ENCODE measurements around the gene P4HA3. TPM values are rescaled to one million over a fixed set of nuclear protein-coding genes. Genes with fewer than 3 reads are reported as not detected.

P4HA3 gene
- total and polyA plus RNA-seq, 9 of the 15 experiments (the other 6 are each of a cell fraction or from before 2014, with no cell fraction given) = 0.01 to 0.03 TPM; not detected in 7

DNA sequence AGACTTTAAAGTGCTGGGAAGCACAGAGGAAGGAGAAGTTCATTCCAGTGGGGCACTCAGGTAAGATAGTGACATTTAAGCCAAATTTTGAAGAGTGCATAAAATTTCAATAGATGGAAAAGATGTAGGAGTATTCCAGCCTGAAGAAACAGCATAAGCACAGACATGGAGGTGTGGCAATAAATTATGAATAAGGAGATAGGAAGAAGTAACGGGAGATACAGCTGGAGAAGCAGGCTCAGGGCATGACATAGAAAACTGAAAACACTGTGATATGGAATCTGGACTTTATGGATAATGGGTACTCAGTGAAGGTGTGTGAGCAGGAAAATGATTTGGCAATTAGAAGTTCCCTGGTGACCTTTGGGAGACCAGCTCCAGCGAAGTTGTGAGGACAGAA lies 33.3 kb downstream of the P4HA3 start (continued):
- TF ChIP-seq ZNF263 (CRISPR knock-in tag; IDR thresholded peaks at IDR 0.05; ENCODE audit: borderline replicate concordance) (no peak), PTBP1 (IDR thresholded peaks at IDR 0.05; ENCODE audit: low read depth, low read length) (no peak), FOXM1 (IDR thresholded peaks at IDR 0.05; ENCODE audit: low read depth) (no peak), FOXM1 (CRISPR knock-in tag; IDR thresholded peaks at IDR 0.05; ENCODE audit: low read depth) (no peak), TAF7 (tag; IDR thresholded peaks at IDR 0.05) (no peak)

DNA sequence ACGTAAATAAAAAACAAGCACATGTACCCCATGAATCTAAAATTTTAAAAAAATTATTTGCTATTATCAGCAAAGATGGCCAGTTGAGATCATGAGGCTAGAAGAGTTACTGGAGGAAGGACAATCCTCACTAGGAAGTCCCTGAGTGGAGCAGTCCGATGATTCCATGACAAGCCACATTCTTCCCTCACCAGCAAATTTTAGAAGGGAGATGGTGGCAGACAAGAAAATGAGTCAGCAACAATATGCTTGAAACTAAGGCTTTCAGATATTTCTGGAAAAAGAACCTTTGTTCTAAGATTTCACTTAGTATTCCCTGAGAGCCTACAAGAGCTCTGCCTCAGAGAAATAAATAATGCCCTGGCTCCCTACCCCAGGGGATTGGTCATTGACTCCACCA lies 34.9 kb downstream of the P4HA3 start:
- no peak overlapping the region for H3K27ac ChIP-seq (ENCODE audit: extremely low read depth, low read depth, low read length)
- H3K9me1 ChIP-seq (ENCODE audit: control insufficient read depth, insufficient read depth, low read length) = no peaks in the 10 kb centered on the region
- TF ChIP-seq ATF7 (IDR thresholded peaks at IDR 0.05) (no peak), C11orf30 (IDR thresholded peaks at IDR 0.05; ENCODE audit: low read depth) (peak; percentile 53), MAFG (tag; conservative IDR thresholded peaks at IDR 0.05) (peak; percentile 67), CHD2 (IDR thresholded peaks at IDR 0.05; ENCODE audit: low read depth, low read length) (no peak), ELF4 (CRISPR knock-in tag; IDR thresholded peaks at IDR 0.05) (no peak), ZNF316 (IDR thresholded peaks at IDR 0.05) (peak; percentile 73), BRD4 (IDR thresholded peaks at IDR 0.05) (no peak), FOXA3 (CRISPR knock-in tag; conservative IDR thresholded peaks at IDR 0.05 in 1 of 2, IDR thresholded peaks at IDR 0.05 in 1 of 2) (no peak), ESRRA (IDR thresholded peaks at IDR 0.05; ENCODE audit: borderline replicate concordance, low read depth) (no peak), MEF2D (tag; conservative IDR thresholded peaks at IDR 0.05; ENCODE audit: low read depth) (no peak), ARID2 (IDR thresholded peaks at IDR 0.05) (no peak), MEF2A (IDR thresholded peaks at IDR 0.05; ENCODE audit: control insufficient read depth, low read depth, low read length) (no peak), ZBTB43 (CRISPR knock-in tag; IDR thresholded peaks at IDR 0.05) (no peak), MBD2 (IDR thresholded peaks at IDR 0.05; ENCODE audit: borderline replicate concordance, low read depth) (no peak)
- TF ChIP-seq, protein P1, sequence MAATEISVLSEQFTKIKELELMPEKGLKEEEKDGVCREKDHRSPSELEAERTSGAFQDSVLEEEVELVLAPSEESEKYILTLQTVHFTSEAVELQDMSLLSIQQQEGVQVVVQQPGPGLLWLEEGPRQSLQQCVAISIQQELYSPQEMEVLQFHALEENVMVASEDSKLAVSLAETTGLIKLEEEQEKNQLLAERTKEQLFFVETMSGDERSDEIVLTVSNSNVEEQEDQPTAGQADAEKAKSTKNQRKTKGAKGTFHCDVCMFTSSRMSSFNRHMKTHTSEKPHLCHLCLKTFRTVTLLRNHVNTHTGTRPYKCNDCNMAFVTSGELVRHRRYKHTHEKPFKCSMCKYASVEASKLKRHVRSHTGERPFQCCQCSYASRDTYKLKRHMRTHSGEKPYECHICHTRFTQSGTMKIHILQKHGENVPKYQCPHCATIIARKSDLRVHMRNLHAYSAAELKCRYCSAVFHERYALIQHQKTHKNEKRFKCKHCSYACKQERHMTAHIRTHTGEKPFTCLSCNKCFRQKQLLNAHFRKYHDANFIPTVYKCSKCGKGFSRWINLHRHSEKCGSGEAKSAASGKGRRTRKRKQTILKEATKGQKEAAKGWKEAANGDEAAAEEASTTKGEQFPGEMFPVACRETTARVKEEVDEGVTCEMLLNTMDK (IDR thresholded peaks at IDR 0.05; ENCODE audit: borderline replicate concordance, insufficient read depth, low read depth, low read length, poor library complexity, severe bottlenecking) = no peak
- DNase-seq (ENCODE audit: extremely low read depth in 1 of 4, low spot score in 3 of 4) = no peak
- BruUV-seq (replicated peaks) = no TSS peak
- intact Hi-C loops (cut with micrococcal nuclease) = no loop called here
- FAIRE-seq = no peak
- 0% methylated on average over 2 of the region's 2 CpGs for WGBS (ENCODE audit: insufficient coverage, low coverage, missing lambda C conversion rate)
- no peak overlapping the region for H2AFZ ChIP-seq (ENCODE audit: low read depth, low read length)
- H3K4me3 ChIP-seq = no peak overlapping the region
- H4K20me1 ChIP-seq (replicated peaks; ENCODE audit: control insufficient read depth, insufficient read depth, low read length) = no peaks in the 10 kb centered on the region
- in situ Hi-C loops (cut with MboI) = no loop called here
- CTCF ChIA-PET (ENCODE audit: low intra/inter-chr PET ratio) = no interaction called here
- ATAC-seq = no peak
- POLR2A ChIA-PET = interaction anchor here (0.8 kb wide), 1 partner anchor 40 kb away, joined by 3 read pairs; no protein-coding TSS in a partner anchor
- H3K9ac ChIP-seq (ENCODE audit: insufficient read depth in 1 of 2, low read depth in 2 of 2, low read length in 2 of 2) = no peak overlapping the region
- H3K4me2 ChIP-seq (ENCODE audit: insufficient read depth, low read length) = no peak overlapping the region
- no peaks in the 10 kb centered on the region for H3K9me3 ChIP-seq (replicated peaks; ENCODE audit: control insufficient read depth, insufficient read depth, low read depth, low read length)
- no peaks in the 10 kb centered on the region for H3K36me3 ChIP-seq (ENCODE audit: control insufficient read depth, insufficient read depth, low read length)
- H3K79me2 ChIP-seq (ENCODE audit: control insufficient read depth, insufficient read depth, low read length) = no peaks in the 10 kb centered on the region
- H3K27me3 ChIP-seq (ENCODE audit: control insufficient read depth in 2 of 2, insufficient read depth in 2 of 2, low read length in 2 of 2) = peaks cover 11 to 14% of the 10 kb centered on the region in 2 experiments
- H3K4me1 ChIP-seq (replicated peaks in 1 of 2; ENCODE audit: control insufficient read depth in 2 of 2, insufficient read depth in 2 of 2, low read length in 2 of 2) = no peaks in the 10 kb centered on the region
